ENCODE data around the gene THYN1. TPM values are rescaled to one million over a fixed set of nuclear protein-coding genes. Genes with fewer than 3 reads are reported as not detected.
A peak's percentile ranks its signal among the peaks of the same experiment; 100 is the strongest.

Gene THYN1
- total and polyA plus RNA-seq, 2 of the 13 experiments (the other 11 are each of a cell fraction or from before 2014, with no cell fraction given), result 36.1 to 87.6 TPM

DNA sequence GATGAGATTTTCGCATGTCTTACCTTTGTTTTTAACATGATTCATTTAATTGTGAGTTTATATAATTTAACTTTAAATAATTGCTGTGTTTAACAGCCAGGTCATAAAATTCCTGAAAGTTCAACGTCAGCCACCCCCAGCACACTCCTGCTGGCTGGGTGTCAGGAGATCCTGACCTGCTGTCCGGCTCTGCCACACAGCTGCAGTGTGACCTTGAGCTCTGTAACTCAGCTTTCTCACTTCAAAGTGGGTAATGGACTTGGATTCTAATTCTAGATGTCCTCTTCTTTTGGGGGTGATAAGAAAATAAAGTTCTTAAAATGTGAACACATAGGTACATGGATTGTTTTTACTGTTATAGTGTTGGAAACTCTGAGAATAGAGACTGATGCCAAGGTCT is 17.8 kb downstream of the THYN1 start:
- intact Hi-C loops (cut with micrococcal nuclease; ENCODE audit: unreplicated experiment) (no loop called here), in situ Hi-C loops (cut with HindIII; ENCODE audit: extremely low pct_ligation_motif_present, low pct_unique_long_range_greater_than_20kb) (no loop called here)
- peak; percentile 41 for DNase-seq (ENCODE audit: low spot score)
- peak overlapping the region; percentile 20 for H3K27ac ChIP-seq (ENCODE audit: extremely low read length, insufficient read depth, low read length)
- H3K79me2 ChIP-seq (ENCODE audit: insufficient read depth, low read length), result no peaks in the 10 kb centered on the region
- FAIRE-seq, result peak; percentile 67
- H3K9me3 ChIP-seq (ENCODE audit: low read length), result no peaks in the 10 kb centered on the region
- H3K36me3 ChIP-seq (replicated peaks in 1 of 2; ENCODE audit: control insufficient read depth in 1 of 2, insufficient read depth in 2 of 2, low read length in 2 of 2), result peaks cover 3 to 5% of the 10 kb centered on the region in 2 experiments; a peak in 3 of 5 replicates
- WGBS (ENCODE audit: low lambda C conversion rate), result 23% methylated on average over 3 of the region's 3 CpGs
- H3K9ac ChIP-seq (ENCODE audit: insufficient read depth, low read depth, low read length), result no peak overlapping the region
- no peak overlapping the region for H3K4me3 ChIP-seq (replicated peaks in 1 of 3; ENCODE audit: insufficient read depth in 1 of 3, low read depth in 2 of 3, low read length in 3 of 3)
- H3K4me2 ChIP-seq (ENCODE audit: low read depth, low read length), result no peak overlapping the region
- no peak overlapping the region for H2AFZ ChIP-seq (ENCODE audit: low read length)
- peaks cover 26% of the 10 kb centered on the region for H3K4me1 ChIP-seq (ENCODE audit: insufficient read depth, low read length)
- peaks cover 7% of the 10 kb centered on the region for H4K20me1 ChIP-seq (ENCODE audit: insufficient read depth, low read length)
- ChIA-PET CTCF (ENCODE audit: low intra/inter-chr PET ratio, low total read pairs) (no interaction called here), POLR2A (interaction anchor here (1.8 kb wide), 1 partner anchor 11 kb away, joined by 24 read pairs; the partner anchor contains the start of genes NCAPD3 and VPS26B)
- no TSS peak for BruUV-seq (replicated peaks)
- no peaks in the 10 kb centered on the region for H3K27me3 ChIP-seq (ENCODE audit: control insufficient read depth in 1 of 2, insufficient read depth in 2 of 2, low read length in 2 of 2)
- peak; percentile 94 for ATAC-seq
- peak; percentile 16; the same call in 1 of the 2 replicates for TF ChIP-seq HMG20A (CRISPR knock-in tag; IDR thresholded peaks at IDR 0.05; ENCODE audit: borderline replicate concordance)
- no peak for TF ChIP-seq REXO4 (CRISPR knock-in tag; IDR thresholded peaks at IDR 0.05; ENCODE audit: borderline replicate concordance)
- TF ChIP-seq, protein P1, sequence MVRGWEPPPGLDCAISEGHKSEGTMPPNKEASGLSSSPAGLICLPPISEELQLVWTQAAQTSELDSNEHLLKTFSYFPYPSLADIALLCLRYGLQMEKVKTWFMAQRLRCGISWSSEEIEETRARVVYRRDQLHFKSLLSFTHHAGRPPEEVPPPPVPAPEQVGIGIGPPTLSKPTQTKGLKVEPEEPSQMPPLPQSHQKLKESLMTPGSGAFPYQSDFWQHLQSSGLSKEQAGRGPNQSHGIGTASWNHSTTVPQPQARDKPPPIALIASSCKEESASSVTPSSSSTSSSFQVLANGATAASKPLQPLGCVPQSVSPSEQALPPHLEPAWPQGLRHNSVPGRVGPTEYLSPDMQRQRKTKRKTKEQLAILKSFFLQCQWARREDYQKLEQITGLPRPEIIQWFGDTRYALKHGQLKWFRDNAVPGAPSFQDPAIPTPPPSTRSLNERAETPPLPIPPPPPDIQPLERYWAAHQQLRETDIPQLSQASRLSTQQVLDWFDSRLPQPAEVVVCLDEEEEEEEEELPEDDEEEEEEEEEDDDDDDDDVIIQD (CRISPR knock-in tag; IDR thresholded peaks at IDR 0.05; ENCODE audit: low read depth), result no peak
- no peak for TF ChIP-seq AGO1 (IDR thresholded peaks at IDR 0.05; ENCODE audit: low read depth, low read length, poor library complexity, severe bottlenecking)
- TF ChIP-seq SOX5 (CRISPR knock-in tag; IDR thresholded peaks at IDR 0.05; ENCODE audit: borderline replicate concordance), result peak; percentile 15; the same call in 1 of the 2 replicates
- TF ChIP-seq ZNF530 (CRISPR knock-in tag; IDR thresholded peaks at IDR 0.05; ENCODE audit: low read depth), result no peak
- TF ChIP-seq ZNF180 (CRISPR knock-in tag; IDR thresholded peaks at IDR 0.05; ENCODE audit: borderline replicate concordance, low read depth), result no peak
- no peak for TF ChIP-seq ZNF326 (CRISPR knock-in tag; IDR thresholded peaks at IDR 0.05; ENCODE audit: borderline replicate concordance)
- no peak for TF ChIP-seq POLR2AphosphoS2 (IDR thresholded peaks at IDR 0.05; ENCODE audit: low read depth, low read length)
- no peak for TF ChIP-seq ETV5 (CRISPR knock-in tag; IDR thresholded peaks at IDR 0.05; ENCODE audit: borderline replicate concordance)
- TF ChIP-seq KLF15 (CRISPR knock-in tag; IDR thresholded peaks at IDR 0.05; ENCODE audit: borderline replicate concordance), result no peak
- TF ChIP-seq YY1 (IDR thresholded peaks at IDR 0.05; ENCODE audit: insufficient read depth, insufficient replicate concordance, low read depth, low read length), result no peak
- TF ChIP-seq, protein P2, sequence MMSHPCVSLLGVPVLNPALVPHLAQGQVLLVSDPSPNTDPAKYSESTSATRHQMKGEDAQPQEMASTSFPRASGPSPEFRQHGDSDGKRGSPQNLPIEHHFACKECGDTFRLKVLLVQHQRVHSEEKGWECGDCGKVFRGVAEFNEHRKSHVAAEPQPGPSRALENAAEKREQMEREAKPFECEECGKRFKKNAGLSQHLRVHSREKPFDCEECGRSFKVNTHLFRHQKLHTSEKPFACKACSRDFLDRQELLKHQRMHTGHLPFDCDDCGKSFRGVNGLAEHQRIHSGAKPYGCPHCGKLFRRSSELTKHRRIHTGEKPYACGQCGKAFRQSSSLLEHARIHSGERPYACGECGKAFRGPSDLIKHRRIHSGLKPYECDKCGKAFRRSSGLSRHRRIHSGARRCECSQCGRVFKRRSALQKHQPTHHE (CRISPR knock-in tag; IDR thresholded peaks at IDR 0.05; ENCODE audit: borderline replicate concordance), result no peak
- TF ChIP-seq ZNF660 (CRISPR knock-in tag; IDR thresholded peaks at IDR 0.05; ENCODE audit: borderline replicate concordance, low read depth), result no peak
- TF ChIP-seq, protein P3, sequence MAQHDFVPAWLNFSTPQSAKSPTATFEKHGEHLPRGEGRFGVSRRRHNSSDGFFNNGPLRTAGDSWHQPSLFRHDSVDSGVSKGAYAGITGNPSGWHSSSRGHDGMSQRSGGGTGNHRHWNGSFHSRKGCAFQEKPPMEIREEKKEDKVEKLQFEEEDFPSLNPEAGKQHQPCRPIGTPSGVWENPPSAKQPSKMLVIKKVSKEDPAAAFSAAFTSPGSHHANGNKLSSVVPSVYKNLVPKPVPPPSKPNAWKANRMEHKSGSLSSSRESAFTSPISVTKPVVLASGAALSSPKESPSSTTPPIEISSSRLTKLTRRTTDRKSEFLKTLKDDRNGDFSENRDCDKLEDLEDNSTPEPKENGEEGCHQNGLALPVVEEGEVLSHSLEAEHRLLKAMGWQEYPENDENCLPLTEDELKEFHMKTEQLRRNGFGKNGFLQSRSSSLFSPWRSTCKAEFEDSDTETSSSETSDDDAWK (CRISPR knock-in tag; IDR thresholded peaks at IDR 0.05), result no peak
- TF ChIP-seq FOXJ3 (CRISPR knock-in tag; IDR thresholded peaks at IDR 0.05; ENCODE audit: borderline replicate concordance), result no peak
- no peak for TF ChIP-seq KAT8 (CRISPR knock-in tag; IDR thresholded peaks at IDR 0.05)
- no peak for TF ChIP-seq EZH2 (conservative IDR thresholded peaks at IDR 0.05; ENCODE audit: low read depth, low read length)
- TF ChIP-seq ZFY (CRISPR knock-in tag; IDR thresholded peaks at IDR 0.05), result no peak
- TF ChIP-seq REPIN1 (CRISPR knock-in tag; IDR thresholded peaks at IDR 0.05; ENCODE audit: borderline replicate concordance, low read depth), result no peak
- TF ChIP-seq, protein P4, sequence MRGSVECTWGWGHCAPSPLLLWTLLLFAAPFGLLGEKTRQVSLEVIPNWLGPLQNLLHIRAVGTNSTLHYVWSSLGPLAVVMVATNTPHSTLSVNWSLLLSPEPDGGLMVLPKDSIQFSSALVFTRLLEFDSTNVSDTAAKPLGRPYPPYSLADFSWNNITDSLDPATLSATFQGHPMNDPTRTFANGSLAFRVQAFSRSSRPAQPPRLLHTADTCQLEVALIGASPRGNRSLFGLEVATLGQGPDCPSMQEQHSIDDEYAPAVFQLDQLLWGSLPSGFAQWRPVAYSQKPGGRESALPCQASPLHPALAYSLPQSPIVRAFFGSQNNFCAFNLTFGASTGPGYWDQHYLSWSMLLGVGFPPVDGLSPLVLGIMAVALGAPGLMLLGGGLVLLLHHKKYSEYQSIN (CRISPR knock-in tag; IDR thresholded peaks at IDR 0.05; ENCODE audit: borderline replicate concordance), result no peak
